ENCODE data around the gene TSPAN12.
A peak's percentile ranks its signal among the peaks of the same experiment; 100 is the strongest.

DNA sequence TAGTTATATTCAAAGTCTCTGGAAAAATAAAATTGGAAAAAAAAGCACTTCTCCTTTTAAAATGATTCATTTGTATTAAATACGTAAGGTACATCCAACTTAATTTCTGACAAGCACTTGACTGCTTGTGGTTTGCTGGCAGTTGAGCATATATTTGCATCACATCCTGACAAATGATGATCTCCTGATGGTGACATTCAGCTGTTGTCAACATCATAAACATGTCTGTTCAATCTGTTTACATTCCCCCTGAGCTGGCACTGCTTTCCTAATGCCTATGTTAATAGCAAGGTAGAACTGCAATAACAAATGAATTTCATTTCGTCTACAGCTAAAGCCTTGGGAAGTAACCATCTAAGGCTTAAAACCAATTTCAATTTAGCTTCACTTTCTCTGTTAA, 24.4 kb downstream of the TSPAN12 start:
- TF ChIP-seq SIN3A (IDR thresholded peaks at IDR 0.05; ENCODE audit: borderline replicate concordance, insufficient read depth, low read length) (no peak), TAF1 (IDR thresholded peaks at IDR 0.05; ENCODE audit: borderline replicate concordance, insufficient read depth, low read length) (no peak), POLR2AphosphoS5 (IDR thresholded peaks at IDR 0.05; ENCODE audit: low read depth, low read length) (no peak), FOXP2 (optimal IDR thresholded peaks at IDR 0.05; ENCODE audit: borderline replicate concordance, extremely low read depth, extremely low read length, insufficient read depth) (peak; percentile 39)
- TF ChIP-seq, protein P1, sequence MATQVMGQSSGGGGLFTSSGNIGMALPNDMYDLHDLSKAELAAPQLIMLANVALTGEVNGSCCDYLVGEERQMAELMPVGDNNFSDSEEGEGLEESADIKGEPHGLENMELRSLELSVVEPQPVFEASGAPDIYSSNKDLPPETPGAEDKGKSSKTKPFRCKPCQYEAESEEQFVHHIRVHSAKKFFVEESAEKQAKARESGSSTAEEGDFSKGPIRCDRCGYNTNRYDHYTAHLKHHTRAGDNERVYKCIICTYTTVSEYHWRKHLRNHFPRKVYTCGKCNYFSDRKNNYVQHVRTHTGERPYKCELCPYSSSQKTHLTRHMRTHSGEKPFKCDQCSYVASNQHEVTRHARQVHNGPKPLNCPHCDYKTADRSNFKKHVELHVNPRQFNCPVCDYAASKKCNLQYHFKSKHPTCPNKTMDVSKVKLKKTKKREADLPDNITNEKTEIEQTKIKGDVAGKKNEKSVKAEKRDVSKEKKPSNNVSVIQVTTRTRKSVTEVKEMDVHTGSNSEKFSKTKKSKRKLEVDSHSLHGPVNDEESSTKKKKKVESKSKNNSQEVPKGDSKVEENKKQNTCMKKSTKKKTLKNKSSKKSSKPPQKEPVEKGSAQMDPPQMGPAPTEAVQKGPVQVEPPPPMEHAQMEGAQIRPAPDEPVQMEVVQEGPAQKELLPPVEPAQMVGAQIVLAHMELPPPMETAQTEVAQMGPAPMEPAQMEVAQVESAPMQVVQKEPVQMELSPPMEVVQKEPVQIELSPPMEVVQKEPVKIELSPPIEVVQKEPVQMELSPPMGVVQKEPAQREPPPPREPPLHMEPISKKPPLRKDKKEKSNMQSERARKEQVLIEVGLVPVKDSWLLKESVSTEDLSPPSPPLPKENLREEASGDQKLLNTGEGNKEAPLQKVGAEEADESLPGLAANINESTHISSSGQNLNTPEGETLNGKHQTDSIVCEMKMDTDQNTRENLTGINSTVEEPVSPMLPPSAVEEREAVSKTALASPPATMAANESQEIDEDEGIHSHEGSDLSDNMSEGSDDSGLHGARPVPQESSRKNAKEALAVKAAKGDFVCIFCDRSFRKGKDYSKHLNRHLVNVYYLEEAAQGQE (IDR thresholded peaks at IDR 0.05; ENCODE audit: insufficient read depth in 1 of 2, low read depth in 2 of 2, low read length in 2 of 2): no peak

Measured in PFSK-1 (cell line).